ENCODE results near the gene ARHGAP26.

The ARHGAP26 gene

GRCh38 chr5:143177263-143177983, 407.2 kb downstream of the ARHGAP26 start:
- no peak for DNase-seq

- DNase-seq = no peak
Observed at GRCh38 chr5:143179126-143179740, 409.1 kb downstream of the ARHGAP26 start.

GRCh38 chr5:143180751-143181150, 410.6 kb downstream of the ARHGAP26 start:
- no peak for DNase-seq

- no peak for DNase-seq
Observed at GRCh38 chr5:143181173-143181572, 411.0 kb downstream of the ARHGAP26 start.

GRCh38 chr5:143182106-143182505, 411.9 kb downstream of the ARHGAP26 start:
- no peak for DNase-seq

- no peak for DNase-seq
Observed at GRCh38 chr5:143182901-143183820, 413.0 kb downstream of the ARHGAP26 start.

GRCh38 chr5:143183989-143184388, 413.8 kb downstream of the ARHGAP26 start:
- no peak for DNase-seq

- DNase-seq = no peak
Observed at GRCh38 chr5:143186623-143187022, 416.4 kb downstream of the ARHGAP26 start.

- no peak for DNase-seq
Observed at GRCh38 chr5:143187495-143187894, 417.3 kb downstream of the ARHGAP26 start.

- DNase-seq = no peak
Observed at GRCh38 chr5:143188083-143188482, 417.9 kb downstream of the ARHGAP26 start.

GRCh38 chr5:143188692-143189091, 418.5 kb downstream of the ARHGAP26 start:
- no peak for DNase-seq

- DNase-seq = no peak
Observed at GRCh38 chr5:143190260-143190810, 420.2 kb downstream of the ARHGAP26 start.

GRCh38 chr5:143191720-143192119, 421.5 kb downstream of the ARHGAP26 start:
- DNase-seq = no peak

GRCh38 chr5:143192191-143192900, 422.2 kb downstream of the ARHGAP26 start:
- no peak for DNase-seq

- no peak for DNase-seq
Observed at GRCh38 chr5:143194206-143194605, 424.0 kb downstream of the ARHGAP26 start.

- no peak for DNase-seq
Observed at GRCh38 chr5:143194713-143195112, 424.5 kb downstream of the ARHGAP26 start.

GRCh38 chr5:143195491-143195890, 425.3 kb downstream of the ARHGAP26 start:
- no peak for DNase-seq

GRCh38 chr5:143196601-143197259, 426.6 kb downstream of the ARHGAP26 start:
- DNase-seq = no peak

- no peak for DNase-seq
Observed at GRCh38 chr5:143197260-143197656, 427.1 kb downstream of the ARHGAP26 start.

GRCh38 chr5:143198332-143198731, 428.2 kb downstream of the ARHGAP26 start:
- no peak for DNase-seq

- no peak for DNase-seq
Observed at GRCh38 chr5:143199161-143199560, 429.0 kb downstream of the ARHGAP26 start.

GRCh38 chr5:143199843-143200242, 429.7 kb downstream of the ARHGAP26 start:
- DNase-seq = no peak
